ENCODE results near the gene ANAPC7. TPM values are rescaled to one million over a fixed set of nuclear protein-coding genes. Genes with fewer than 3 reads are reported as not detected.
"Not testable (repeated sequence)": the region's sequence is repeated elsewhere in the genome, so short reads cannot be mapped to it uniquely, and the experiment has no call there.

ANAPC7 gene
- total RNA-seq, 1 donor = 31.5 TPM

GRCh38 chr12:110358384-110359097 lies 45.0 kb downstream of the ANAPC7 start:
- DNase-seq (ENCODE audit: insufficient read length, low spot score, missing footprints) = not testable (repeated sequence)
- TF ChIP-seq CTCF (IDR thresholded peaks at IDR 0.05; ENCODE audit: extremely low read depth, low read depth, low read length) = peak; percentile 25

GRCh38 chr12:110355073-110355472 lies 48.4 kb downstream of the ANAPC7 start:
- Histone ChIP-seq H3K4me2 (ENCODE audit: insufficient read depth, low read length) (no peak overlapping the region), H3K79me2 (ENCODE audit: insufficient read depth, low read length) (no peaks in the 10 kb centered on the region), H3K9me3 (ENCODE audit: low read depth, low read length) (no peaks in the 10 kb centered on the region), H3K4me3 (ENCODE audit: insufficient read depth, low read length) (no peak overlapping the region), H3K4me1 (ENCODE audit: insufficient read depth, low read length) (no peaks in the 10 kb centered on the region), H3K27ac (ENCODE audit: low read depth, low read length) (no peak overlapping the region), H2AFZ (ENCODE audit: low read length) (no peak overlapping the region), H3K36me3 (ENCODE audit: insufficient read depth, low read length) (peaks cover 15% of the 10 kb centered on the region), H4K20me1 (ENCODE audit: insufficient read depth, low read length) (peaks cover 3% of the 10 kb centered on the region), H3K27me3 (ENCODE audit: insufficient read depth, low read length) (no peaks in the 10 kb centered on the region)
- peak; percentile 37 for TF ChIP-seq CTCF (IDR thresholded peaks at IDR 0.05; ENCODE audit: extremely low read depth, low read depth, low read length)
- no peak for DNase-seq (ENCODE audit: insufficient read length, low spot score, missing footprints)

More at GRCh38 chr12:110358384-110359097, 45.0 kb downstream of the ANAPC7 start:
- H4K20me1 ChIP-seq (ENCODE audit: insufficient read depth, low read length); H3K27ac ChIP-seq (ENCODE audit: low read depth, low read length); H3K27me3 ChIP-seq (ENCODE audit: insufficient read depth, low read length); H3K4me3 ChIP-seq (ENCODE audit: insufficient read depth, low read length); H3K9me3 ChIP-seq (ENCODE audit: low read depth, low read length); H2AFZ ChIP-seq (ENCODE audit: low read length); H3K4me2 ChIP-seq (ENCODE audit: insufficient read depth, low read length); H3K79me2 ChIP-seq (ENCODE audit: insufficient read depth, low read length); H3K36me3 ChIP-seq (ENCODE audit: insufficient read depth, low read length); H3K4me1 ChIP-seq (ENCODE audit: insufficient read depth, low read length): not testable (repeated sequence)

- H3K27me3 ChIP-seq (ENCODE audit: insufficient read depth, low read length) = no peaks in the 10 kb centered on the region
- H3K79me2 ChIP-seq (ENCODE audit: insufficient read depth, low read length) = no peaks in the 10 kb centered on the region
- no peak overlapping the region for H3K4me2 ChIP-seq (ENCODE audit: insufficient read depth, low read length)
- peaks cover 11% of the 10 kb centered on the region for H4K20me1 ChIP-seq (ENCODE audit: insufficient read depth, low read length)
- H3K4me1 ChIP-seq (ENCODE audit: insufficient read depth, low read length) = no peaks in the 10 kb centered on the region
- no peaks in the 10 kb centered on the region for H3K9me3 ChIP-seq (ENCODE audit: low read depth, low read length)
- no peak overlapping the region for H3K27ac ChIP-seq (ENCODE audit: low read depth, low read length)
- H2AFZ ChIP-seq (ENCODE audit: low read length) = no peak overlapping the region
- H3K4me3 ChIP-seq (ENCODE audit: insufficient read depth, low read length) = no peak overlapping the region
- peaks cover 23% of the 10 kb centered on the region for H3K36me3 ChIP-seq (ENCODE audit: insufficient read depth, low read length)
- TF ChIP-seq CTCF (IDR thresholded peaks at IDR 0.05; ENCODE audit: extremely low read depth, low read depth, low read length) = no peak
- no peak for DNase-seq (ENCODE audit: insufficient read length, low spot score, missing footprints)
These were observed 49.2 kb downstream of the ANAPC7 start for GRCh38 chr12:110354172-110354780.

GRCh38 chr12:110353211-110353965 lies 50.1 kb downstream of the ANAPC7 start:
- Histone ChIP-seq H3K9me3 (ENCODE audit: low read depth, low read length) (no peaks in the 10 kb centered on the region), H3K79me2 (ENCODE audit: insufficient read depth, low read length) (no peaks in the 10 kb centered on the region), H3K4me1 (ENCODE audit: insufficient read depth, low read length) (no peaks in the 10 kb centered on the region), H3K27me3 (ENCODE audit: insufficient read depth, low read length) (no peaks in the 10 kb centered on the region), H4K20me1 (ENCODE audit: insufficient read depth, low read length) (peaks cover 19% of the 10 kb centered on the region), H3K4me3 (ENCODE audit: insufficient read depth, low read length) (no peak overlapping the region), H3K27ac (ENCODE audit: low read depth, low read length) (no peak overlapping the region), H2AFZ (ENCODE audit: low read length) (no peak overlapping the region), H3K36me3 (ENCODE audit: insufficient read depth, low read length) (peaks cover 32% of the 10 kb centered on the region), H3K4me2 (ENCODE audit: insufficient read depth, low read length) (no peak overlapping the region)
- no peak for TF ChIP-seq CTCF (IDR thresholded peaks at IDR 0.05; ENCODE audit: extremely low read depth, low read depth, low read length)
- no peak for DNase-seq (ENCODE audit: insufficient read length, low spot score, missing footprints)
